Activated B cell treated with CpG ODN at 0.5 μM for 24 hours (primary cell): ENCODE results near the gene ANKS1A. TPM values are rescaled to one million over a fixed set of nuclear protein-coding genes. Genes with fewer than 3 reads are reported as not detected.

Experiments
- ATAC-seq: fragments of 200-7000 bp; cut with Tn5 transposase; one replicate; pipeline ENCODE4 v1.10.0; 2021; ENCODE audit warnings: low read depth, mild to moderate bottlenecking, moderate library complexity
- CTCF ChIA-PET: fragments of 350-600 bp; sonication (Branson Sonifier 250); formaldehyde crosslinking; loops from one replicate; lab custom pipeline; 2021; ENCODE audit warnings: antibody characterized with exemption; lab: Charles Lee
- POLR2A ChIA-PET: fragments of 350-600 bp; sonication (Branson Sonifier 250); formaldehyde crosslinking; loops from one replicate; lab custom pipeline; 2021; ENCODE audit warnings: antibody characterized with exemption; lab: Charles Lee
- DNase-seq: peaks from one replicate; pipeline ENCODE4 v3.0.0; 2022
- H3K27ac Mint-ChIP-seq: one replicate; pipeline ENCODE4 v1.8.0; 2020; ENCODE audit warnings: mixed read lengths
- H3K27me3 Mint-ChIP-seq: one replicate; pipeline ENCODE4 v1.8.0; 2021; ENCODE audit warnings: mixed read lengths
- H3K36me3 Mint-ChIP-seq: one replicate; pipeline ENCODE4 v1.8.0; 2021; ENCODE audit warnings: low read depth, mixed read lengths
- H3K4me1 Mint-ChIP-seq: one replicate; pipeline ENCODE4 v1.8.0; 2021; ENCODE audit warnings: mixed read lengths
- H3K4me3 Mint-ChIP-seq: one replicate; pipeline ENCODE4 v1.8.0; 2020; ENCODE audit warnings: mild to moderate bottlenecking, mixed read lengths
- H3K9me3 Mint-ChIP-seq: one replicate; pipeline ENCODE4 v1.8.0; 2020; ENCODE audit warnings: mixed read lengths
- intact Hi-C: fragments of 100-400 bp; cut with micrococcal nuclease; formaldehyde crosslinking; loops from one replicate; pipeline ENCODE4 v1.15.1; 2024
- total RNA-seq: library from RNA; stranded (reverse); gene quantifications from 2 replicates; pipeline ENCODE4 v1.2.3, GENCODE V29; 2022
- TF ChIP-seq, protein P1 (sequence below): fragments of 200-600 bp; IDR thresholded peaks from one replicate; pipeline ENCODE4 v1.8.0; 2022; ENCODE audit warnings: antibody characterized with exemption, mild to moderate bottlenecking

ANKS1A gene
- total RNA-seq, 1 donor from 2014 or later = 12.6 TPM

DNA sequence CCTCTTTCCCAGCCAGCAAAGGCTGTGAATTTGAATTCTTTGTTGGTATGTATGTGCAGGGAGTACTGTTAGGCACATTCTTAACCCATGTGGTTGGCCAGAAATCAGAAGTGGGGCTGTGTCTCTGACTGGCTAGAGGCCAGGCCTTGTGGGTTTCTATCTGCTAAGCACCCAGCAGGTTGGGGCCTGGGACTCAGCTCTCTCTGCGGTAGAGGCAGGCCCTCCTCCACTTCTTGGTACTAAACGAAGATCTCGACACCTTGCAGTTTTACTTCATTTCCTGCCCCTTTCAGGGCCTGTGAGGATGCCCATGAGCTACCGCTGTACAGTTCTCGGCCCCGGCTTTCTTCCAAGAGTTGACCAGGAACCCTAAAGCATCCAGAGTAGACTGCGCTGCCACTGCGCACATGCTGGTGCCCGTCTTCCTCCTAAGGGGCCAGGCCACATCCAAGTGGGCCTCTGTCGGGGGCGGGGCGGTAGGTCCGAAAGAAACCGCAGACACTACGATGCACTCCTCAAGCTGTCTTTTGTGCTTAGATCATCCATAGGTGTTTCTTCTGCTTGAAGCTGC is 201.0 kb downstream of the ANKS1A start:
- ChIA-PET POLR2A (no interaction called here), CTCF (no interaction called here)
- H3K27ac Mint-ChIP-seq = no peak overlapping the region
- DNase-seq (no peak), ATAC-seq (no peak)
- H3K36me3 Mint-ChIP-seq = peaks cover 38% of the 10 kb centered on the region
- intact Hi-C loops = no loop called here
- no peaks in the 10 kb centered on the region for H3K4me1 Mint-ChIP-seq
- TF ChIP-seq, protein P1, sequence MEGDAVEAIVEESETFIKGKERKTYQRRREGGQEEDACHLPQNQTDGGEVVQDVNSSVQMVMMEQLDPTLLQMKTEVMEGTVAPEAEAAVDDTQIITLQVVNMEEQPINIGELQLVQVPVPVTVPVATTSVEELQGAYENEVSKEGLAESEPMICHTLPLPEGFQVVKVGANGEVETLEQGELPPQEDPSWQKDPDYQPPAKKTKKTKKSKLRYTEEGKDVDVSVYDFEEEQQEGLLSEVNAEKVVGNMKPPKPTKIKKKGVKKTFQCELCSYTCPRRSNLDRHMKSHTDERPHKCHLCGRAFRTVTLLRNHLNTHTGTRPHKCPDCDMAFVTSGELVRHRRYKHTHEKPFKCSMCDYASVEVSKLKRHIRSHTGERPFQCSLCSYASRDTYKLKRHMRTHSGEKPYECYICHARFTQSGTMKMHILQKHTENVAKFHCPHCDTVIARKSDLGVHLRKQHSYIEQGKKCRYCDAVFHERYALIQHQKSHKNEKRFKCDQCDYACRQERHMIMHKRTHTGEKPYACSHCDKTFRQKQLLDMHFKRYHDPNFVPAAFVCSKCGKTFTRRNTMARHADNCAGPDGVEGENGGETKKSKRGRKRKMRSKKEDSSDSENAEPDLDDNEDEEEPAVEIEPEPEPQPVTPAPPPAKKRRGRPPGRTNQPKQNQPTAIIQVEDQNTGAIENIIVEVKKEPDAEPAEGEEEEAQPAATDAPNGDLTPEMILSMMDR = no peak
- H3K4me3 Mint-ChIP-seq = no peak overlapping the region
- no peaks in the 10 kb centered on the region for H3K27me3 Mint-ChIP-seq
- H3K9me3 Mint-ChIP-seq = no peaks in the 10 kb centered on the region

DNA sequence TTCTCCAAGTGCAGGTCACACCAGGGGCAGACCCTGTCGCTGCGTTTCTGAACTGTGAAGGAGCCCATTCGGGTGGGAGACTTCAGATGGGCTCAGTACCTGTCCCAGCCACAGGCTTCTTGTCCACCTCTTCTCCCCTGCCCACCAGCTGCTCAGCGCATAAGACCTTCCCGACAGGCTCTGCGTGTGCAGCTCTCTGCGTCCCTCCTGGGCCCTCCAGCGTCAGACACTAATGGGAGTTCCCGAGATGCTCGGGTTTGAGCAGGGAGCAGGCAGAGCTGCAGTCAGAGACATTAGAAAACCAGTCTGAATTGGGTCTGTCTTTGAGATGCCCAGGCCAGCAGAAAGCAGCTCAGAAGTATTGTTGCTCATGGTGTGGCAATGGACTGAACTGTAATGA is 201.7 kb downstream of the ANKS1A start:
- DNase-seq = no peak
- CTCF ChIA-PET = no interaction called here
- H3K4me3 Mint-ChIP-seq = no peak overlapping the region
- H3K27me3 Mint-ChIP-seq = no peaks in the 10 kb centered on the region
- POLR2A ChIA-PET = no interaction called here
- H3K9me3 Mint-ChIP-seq = no peaks in the 10 kb centered on the region
- intact Hi-C loops = no loop called here
- H3K36me3 Mint-ChIP-seq = peaks cover 32% of the 10 kb centered on the region
- H3K27ac Mint-ChIP-seq = no peak overlapping the region
- H3K4me1 Mint-ChIP-seq = no peaks in the 10 kb centered on the region
- TF ChIP-seq, protein P1 = no peak
- no peak for ATAC-seq

DNA sequence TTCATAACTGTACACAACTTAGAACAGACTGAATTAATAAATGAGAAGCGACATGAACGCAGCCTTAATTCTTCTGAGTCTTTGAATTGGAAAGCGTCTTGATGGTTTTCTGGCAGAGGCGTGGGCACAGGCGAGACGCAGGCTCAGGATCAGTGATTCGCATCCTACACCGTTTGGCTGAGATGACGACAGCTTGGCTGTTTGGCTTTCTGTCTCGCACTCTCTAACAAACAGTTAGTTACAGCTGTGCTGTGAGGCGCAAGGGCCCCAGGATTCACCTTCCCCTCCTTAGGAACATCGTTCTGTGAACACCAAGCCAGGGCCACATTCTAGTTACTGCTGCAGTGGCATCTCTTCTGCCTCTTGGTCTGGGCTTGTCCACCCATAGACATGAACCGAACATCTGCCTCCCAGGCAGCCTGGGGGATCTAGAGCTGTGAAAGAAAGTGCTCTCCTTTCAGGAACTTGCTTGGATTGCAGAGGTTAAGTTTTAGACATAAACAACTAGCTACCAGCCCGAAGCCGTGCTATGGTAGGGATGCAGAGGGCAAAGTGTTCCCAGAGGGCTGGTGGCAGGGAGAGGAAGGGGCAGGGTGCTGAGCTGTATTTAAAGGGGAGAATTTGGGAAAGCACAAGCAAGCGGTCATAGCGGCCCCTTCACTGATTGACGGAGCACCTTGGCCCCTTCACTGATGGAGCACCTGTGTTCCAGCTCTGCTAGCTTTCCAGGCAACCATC is 202.5 kb downstream of the ANKS1A start:
- no peak for DNase-seq
- ATAC-seq = no peak
- Mint-ChIP-seq H3K4me3 (no peak overlapping the region), H3K27me3 (no peaks in the 10 kb centered on the region), H3K27ac (no peak overlapping the region), H3K4me1 (no peaks in the 10 kb centered on the region), H3K36me3 (peaks cover 25% of the 10 kb centered on the region), H3K9me3 (no peaks in the 10 kb centered on the region)
- TF ChIP-seq, protein P1 = no peak
- ChIA-PET CTCF (no interaction called here), POLR2A (no interaction called here)
- intact Hi-C loops = no loop called here

DNA sequence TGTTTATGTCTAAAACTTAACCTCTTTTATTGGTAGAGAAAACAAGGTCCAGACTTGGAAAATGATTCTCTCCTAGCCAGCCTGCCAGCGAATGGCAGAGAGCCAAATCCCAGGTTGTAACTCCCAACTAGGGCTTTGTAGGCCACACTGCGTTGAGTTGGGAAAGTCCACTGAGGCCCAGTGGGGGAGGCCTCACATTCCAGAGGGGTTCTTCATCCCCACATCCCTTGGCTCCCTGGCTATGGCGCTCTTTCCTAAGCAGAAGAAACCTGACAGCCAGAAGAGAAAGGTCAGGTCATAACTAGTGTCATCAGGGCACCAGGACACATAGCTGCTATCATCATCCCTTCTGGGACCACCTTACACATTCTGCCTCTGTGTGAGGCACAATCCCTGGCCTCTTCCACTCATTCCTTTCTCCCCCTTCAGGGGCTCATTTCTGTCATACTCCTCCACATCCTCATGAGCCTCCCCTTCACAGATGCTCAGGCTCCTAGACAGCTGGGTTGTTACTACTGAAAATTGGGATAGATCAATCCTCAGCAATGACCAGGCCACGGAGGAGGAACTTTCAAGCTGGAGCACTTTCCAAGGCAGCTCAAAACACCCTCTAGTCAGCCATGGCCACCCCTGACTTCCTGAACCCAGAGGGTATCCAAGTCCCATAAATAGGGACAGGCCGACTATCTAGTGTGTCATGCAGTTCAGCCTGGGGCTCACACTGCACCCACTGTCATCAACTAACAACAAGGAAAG is 203.5 kb downstream of the ANKS1A start:
- POLR2A ChIA-PET = no interaction called here
- CTCF ChIA-PET = no interaction called here
- no peak overlapping the region for H3K4me3 Mint-ChIP-seq
- intact Hi-C loops = no loop called here
- no peak overlapping the region for H3K27ac Mint-ChIP-seq
- no peaks in the 10 kb centered on the region for H3K9me3 Mint-ChIP-seq
- DNase-seq (no peak), ATAC-seq (no peak)
- no peaks in the 10 kb centered on the region for H3K4me1 Mint-ChIP-seq
- peaks cover 17% of the 10 kb centered on the region for H3K36me3 Mint-ChIP-seq
- no peaks in the 10 kb centered on the region for H3K27me3 Mint-ChIP-seq
- TF ChIP-seq, protein P1 = no peak

DNA sequence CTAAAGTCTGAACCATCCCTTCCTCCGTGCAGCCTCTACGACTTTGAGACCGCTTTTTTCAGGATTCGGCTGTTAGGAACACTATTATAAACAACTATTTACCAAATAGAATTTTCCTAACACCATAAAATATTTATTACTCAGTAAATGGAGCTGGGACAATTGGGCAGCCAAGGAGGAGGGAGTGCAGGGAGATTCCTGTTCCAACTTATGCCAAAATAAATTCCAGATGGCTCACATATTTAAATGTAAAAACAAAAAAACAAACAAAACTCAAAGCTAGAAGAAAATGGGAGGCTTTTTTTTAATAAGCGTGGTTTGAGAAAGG is 204.0 kb downstream of the ANKS1A start:
- no peak overlapping the region for H3K27ac Mint-ChIP-seq
- ChIA-PET POLR2A (no interaction called here), CTCF (no interaction called here)
- TF ChIP-seq, protein P1 = no peak
- no peaks in the 10 kb centered on the region for H3K9me3 Mint-ChIP-seq
- no peak for ATAC-seq
- DNase-seq = no peak
- no peaks in the 10 kb centered on the region for H3K4me1 Mint-ChIP-seq
- H3K36me3 Mint-ChIP-seq = peaks cover 12% of the 10 kb centered on the region
- intact Hi-C loops = no loop called here
- H3K27me3 Mint-ChIP-seq = no peaks in the 10 kb centered on the region
- H3K4me3 Mint-ChIP-seq = no peak overlapping the region
